ENCODE measurements around the gene GPA33. TPM values are rescaled to one million over a fixed set of nuclear protein-coding genes. Genes with fewer than 3 reads are reported as not detected.

GPA33 gene
- total and polyA plus RNA-seq, 9 of the 15 experiments (the other 6 are each of a cell fraction or from before 2014, with no cell fraction given), result 0.13 TPM; not detected in 8

DNA sequence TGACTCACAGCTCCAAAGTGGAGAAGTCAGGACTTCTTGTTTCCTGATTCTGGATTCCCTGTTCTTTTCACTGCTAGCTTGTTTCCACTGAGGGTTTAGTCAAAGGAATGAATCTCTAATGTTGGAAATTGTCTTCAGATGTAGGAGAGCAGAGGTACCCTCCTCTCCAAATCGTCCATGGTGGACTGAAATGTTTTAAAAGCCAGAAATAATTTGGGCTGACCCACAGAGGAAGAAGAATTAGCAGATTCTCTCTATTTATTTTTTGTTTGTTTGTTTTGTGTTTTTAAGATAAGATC is 30.4 kb downstream of the GPA33 start:
- no peak for TF ChIP-seq C11orf30 (IDR thresholded peaks at IDR 0.05; ENCODE audit: low read depth)
- TF ChIP-seq ATF1 (CRISPR knock-in tag; IDR thresholded peaks at IDR 0.05), result no peak
- TF ChIP-seq ATF1 (tag; IDR thresholded peaks at IDR 0.05), result no peak
- no peak for TF ChIP-seq GTF2F1 (IDR thresholded peaks at IDR 0.05; ENCODE audit: low read depth, low read length)
- TF ChIP-seq DDX20 (tag; IDR thresholded peaks at IDR 0.05; ENCODE audit: low read depth), result no peak
- no peak for TF ChIP-seq NCOA6 (IDR thresholded peaks at IDR 0.05)
- TF ChIP-seq ZNF79 (CRISPR knock-in tag; IDR thresholded peaks at IDR 0.05; ENCODE audit: low read depth), result peak; percentile 100
- TF ChIP-seq, protein P1, sequence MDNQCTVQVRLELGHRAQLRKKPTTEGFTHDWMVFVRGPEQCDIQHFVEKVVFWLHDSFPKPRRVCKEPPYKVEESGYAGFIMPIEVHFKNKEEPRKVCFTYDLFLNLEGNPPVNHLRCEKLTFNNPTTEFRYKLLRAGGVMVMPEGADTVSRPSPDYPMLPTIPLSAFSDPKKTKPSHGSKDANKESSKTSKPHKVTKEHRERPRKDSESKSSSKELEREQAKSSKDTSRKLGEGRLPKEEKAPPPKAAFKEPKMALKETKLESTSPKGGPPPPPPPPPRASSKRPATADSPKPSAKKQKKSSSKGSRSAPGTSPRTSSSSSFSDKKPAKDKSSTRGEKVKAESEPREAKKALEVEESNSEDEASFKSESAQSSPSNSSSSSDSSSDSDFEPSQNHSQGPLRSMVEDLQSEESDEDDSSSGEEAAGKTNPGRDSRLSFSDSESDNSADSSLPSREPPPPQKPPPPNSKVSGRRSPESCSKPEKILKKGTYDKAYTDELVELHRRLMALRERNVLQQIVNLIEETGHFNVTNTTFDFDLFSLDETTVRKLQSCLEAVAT (IDR thresholded peaks at IDR 0.05), result no peak
- no peak for TF ChIP-seq TRIM24 (IDR thresholded peaks at IDR 0.05)
- no peak for TF ChIP-seq ZNF586 (CRISPR knock-in tag; conservative IDR thresholded peaks at IDR 0.05)
- TF ChIP-seq GATAD2A (IDR thresholded peaks at IDR 0.05), result no peak
- TF ChIP-seq NRF1 (conservative IDR thresholded peaks at IDR 0.05 in 1 of 2, IDR thresholded peaks at IDR 0.05 in 1 of 2), result no peak
- peak; percentile 89 for TF ChIP-seq RBM25 (IDR thresholded peaks at IDR 0.05; ENCODE audit: low read depth, low read length, severe bottlenecking)
- no peak for TF ChIP-seq TCF7L2 (IDR thresholded peaks at IDR 0.05; ENCODE audit: low read depth, low read length)
- no peak for TF ChIP-seq SIRT6 (IDR thresholded peaks at IDR 0.05; ENCODE audit: low read depth, low read length)
- TF ChIP-seq POLR2A (conservative IDR thresholded peaks at IDR 0.05), result no peak
- TF ChIP-seq ADNP (tag; IDR thresholded peaks at IDR 0.05), result no peak
- TF ChIP-seq GABPB1 (CRISPR knock-in tag; IDR thresholded peaks at IDR 0.05), result no peak
- Histone ChIP-seq H3K9ac (ENCODE audit: insufficient read depth in 1 of 2, low read depth in 2 of 2, low read length in 2 of 2) (no peak overlapping the region), H3K27me3 (ENCODE audit: control insufficient read depth in 2 of 2, insufficient read depth in 2 of 2, low read length in 2 of 2) (peaks cover 10 to 30% of the 10 kb centered on the region in 2 experiments; a peak in 4 of 5 replicates), H4K20me1 (replicated peaks; ENCODE audit: control insufficient read depth, insufficient read depth, low read length) (no peaks in the 10 kb centered on the region), H3K9me3 (replicated peaks; ENCODE audit: control insufficient read depth, insufficient read depth, low read depth, low read length) (no peaks in the 10 kb centered on the region), H3K9me1 (ENCODE audit: control insufficient read depth, insufficient read depth, low read length) (no peaks in the 10 kb centered on the region), H2AFZ (ENCODE audit: low read depth, low read length) (peak overlapping the region; percentile 97), H3K36me3 (ENCODE audit: control insufficient read depth, insufficient read depth, low read length) (no peaks in the 10 kb centered on the region), H3K4me3 (no peak overlapping the region), H3K79me2 (ENCODE audit: control insufficient read depth, insufficient read depth, low read length) (no peaks in the 10 kb centered on the region), H3K27ac (ENCODE audit: extremely low read depth, low read depth, low read length) (no peak overlapping the region), H3K4me2 (ENCODE audit: insufficient read depth, low read length) (no peak overlapping the region), H3K4me1 (replicated peaks in 1 of 2; ENCODE audit: control insufficient read depth in 2 of 2, insufficient read depth in 2 of 2, low read length in 2 of 2) (peaks cover 0 to 10% of the 10 kb centered on the region in 2 experiments; a peak in 3 of 5 replicates)
- ATAC-seq (no peak), DNase-seq (ENCODE audit: extremely low read depth in 1 of 4, low spot score in 3 of 4) (no peak), FAIRE-seq (no peak)
- intact Hi-C loops (cut with micrococcal nuclease), result loop anchor here (2.0 to 5.0 kb wide), 4 partner anchors 82 to 1135 kb away; partner anchors contain the start of gene ILDR2
- no TSS peak for BruUV-seq (replicated peaks)
- POLR2A ChIA-PET, result interaction anchor here (0.6 to 3.7 kb wide), 4 partner anchors 16 to 255 kb away, joined by 3 to 11 read pairs (median 4); partner anchors contain the start of gene TADA1
- WGBS (ENCODE audit: insufficient coverage, low coverage, missing lambda C conversion rate), result 0% methylated on average over 1 of the region's 1 CpG
- in situ Hi-C loops (cut with MboI), result loop anchor here (5.0 to 10.0 kb wide), 2 partner anchors 142 to 635 kb away; no protein-coding TSS in a partner anchor
- CTCF ChIA-PET (ENCODE audit: low intra/inter-chr PET ratio), result interaction anchor here (0.5 to 3.8 kb wide), 4 partner anchors 149 to 569 kb away, joined by 3 to 32 read pairs (median 5); no protein-coding TSS in a partner anchor
